H1 (cell line): ENCODE measurements around the gene A2ML1. TPM values are rescaled to one million over a fixed set of nuclear protein-coding genes. Genes with fewer than 3 reads are reported as not detected.
A peak's percentile ranks its signal among the peaks of the same experiment; 100 is the strongest.
"Not testable (repeated sequence)": the region's sequence is repeated elsewhere in the genome, so short reads cannot be mapped to it uniquely, and the experiment has no call there.

Experiments
- CTCF ChIA-PET: fragments of 300-600 bp; sonication (Branson Sonifier 250); formaldehyde crosslinking; loops from one replicate; lab custom pipeline; 2021; ENCODE audit not compliant: partially characterized antibody; lab: Charles Lee
- POLR2A ChIA-PET: fragments of 300-600 bp; sonication (Branson Sonifier 250); formaldehyde crosslinking; loops from one replicate; lab custom pipeline; 2021; ENCODE audit warnings: inconsistent platforms; ENCODE audit not compliant: partially characterized antibody; lab: Charles Lee
- DNase-seq, 2 experiments: peaks; one replicate each; pipeline versions ENCODE4 v3.0.0 to v3.0.0-alpha.2; 2010 to 2022; ENCODE audit warnings: low spot score in 2 of 2, low read depth in 1 of 2, mixed read lengths in 1 of 2
- FAIRE-seq: peaks from 2 replicates; lab custom pipeline; 2011; peaks lifted over from hg19 to GRCh38; lab: Jason Lieb, UNC
- H2AFZ ChIP-seq: 2 replicates; pipeline ENCODE4 v1.8.1; 2012; ENCODE audit warnings: low read length, inconsistent platforms
- H2AK5ac ChIP-seq: 2 replicates; pipeline ENCODE4 v1.6.1; 2013; ENCODE audit warnings: low read depth, low read length
- H2BK120ac ChIP-seq: replicated peaks from 2 replicates; pipeline ENCODE3; 2013; ENCODE audit warnings: low read depth, low read length, inconsistent platforms
- H2BK12ac ChIP-seq: 2 replicates; pipeline ENCODE4 v1.6.1; 2013; ENCODE audit warnings: low read depth, low read length
- H2BK15ac ChIP-seq: 2 replicates; pipeline ENCODE4 v1.6.1; 2013; ENCODE audit warnings: low read length
- H2BK20ac ChIP-seq: 2 replicates; pipeline ENCODE4 v1.6.1; 2013; ENCODE audit warnings: low read length
- H2BK5ac ChIP-seq: 2 replicates; pipeline ENCODE4 v1.6.1; 2013; ENCODE audit warnings: low read depth, low read length
- H3K14ac ChIP-seq: 2 replicates; pipeline ENCODE4 v1.6.1; 2013; ENCODE audit warnings: inconsistent platforms; ENCODE audit not compliant: insufficient read length
- H3K18ac ChIP-seq: 2 replicates; pipeline ENCODE4 v1.6.1; 2013; ENCODE audit warnings: low read length; ENCODE audit errors: extremely low read depth
- H3K23ac ChIP-seq: 2 replicates; pipeline ENCODE4 v1.6.1; 2013; ENCODE audit warnings: inconsistent platforms; ENCODE audit not compliant: insufficient read length
- H3K23me2 ChIP-seq: 2 replicates; pipeline ENCODE4 v1.6.1; 2013; ENCODE audit warnings: low read depth, low read length
- H3K27ac ChIP-seq: 2 replicates; pipeline ENCODE4 v1.6.1; 2011; ENCODE audit warnings: low read depth, low read length, inconsistent platforms
- H3K27me3 ChIP-seq, 4 experiments: replicated peaks in 1 of 4; 1 replicate in 1 of 4; 2 replicates in 3 of 4; pipeline versions ENCODE4 v1.6.1 to v1.8.1; 2011 to 2013; ENCODE audit warnings: low read length in 3 of 4, mild to moderate bottlenecking in 3 of 4, inconsistent platforms in 2 of 4, mixed read lengths in 2 of 4, moderate library complexity in 1 of 4; ENCODE audit not compliant: control insufficient read depth in 3 of 4, insufficient read depth in 3 of 4; ENCODE audit errors: extremely low read depth in 1 of 4
- H3K36me3 ChIP-seq, 4 experiments: 2 replicates each; pipeline versions ENCODE4 v1.6.1 to v1.8.1; 2011 to 2013; ENCODE audit warnings: mild to moderate bottlenecking in 4 of 4, low read length in 3 of 4, moderate library complexity in 2 of 4, control low read depth in 1 of 4, inconsistent platforms in 1 of 4; ENCODE audit not compliant: insufficient read depth in 4 of 4, control insufficient read depth in 2 of 4
- H3K4ac ChIP-seq: replicated peaks from 2 replicates; pipeline ENCODE3; 2013; ENCODE audit warnings: low read length, low read depth, mixed read lengths, inconsistent platforms; ENCODE audit not compliant: insufficient read length
- H3K4me1 ChIP-seq, 4 experiments: replicated peaks in 1 of 4; 1 replicate in 1 of 4; 2 replicates in 3 of 4; pipeline versions ENCODE4 v1.6.1 to v1.8.1; 2011 to 2013; ENCODE audit warnings: low read length in 3 of 4, inconsistent platforms in 2 of 4, mixed read lengths in 1 of 4; ENCODE audit not compliant: insufficient read depth in 4 of 4, control insufficient read depth in 3 of 4
- H3K4me2 ChIP-seq, 2 experiments: 2 replicates each; pipeline versions ENCODE4 v1.6.1 to v1.8.1; 2011 to 2013; ENCODE audit warnings: low read depth in 2 of 2, low read length in 2 of 2, control low read depth in 1 of 2, inconsistent platforms in 1 of 2, mild to moderate bottlenecking in 1 of 2; ENCODE audit not compliant: insufficient read depth in 1 of 2
- H3K4me3 ChIP-seq, 4 experiments: fragments of 200-600, 300-600 bp in 1 of 4; sonication (generic), shearing (Covaris generic), sonication (Bioruptor Twin) in 1 of 4; 2 replicates each; pipeline versions ENCODE4 v1.5.1 to v1.8.1; 2011 to 2016; ENCODE audit warnings: low read length in 4 of 4, low read depth in 3 of 4, control low read depth in 2 of 4, inconsistent platforms in 2 of 4, mild to moderate bottlenecking in 2 of 4, mixed read lengths in 1 of 4, moderate library complexity in 1 of 4; ENCODE audit not compliant: insufficient read depth in 2 of 4; ENCODE audit errors: extremely low read depth in 1 of 4
- H3K56ac ChIP-seq: replicated peaks from 2 replicates; pipeline ENCODE3; 2013; ENCODE audit warnings: low read depth, mild to moderate bottlenecking, mixed read lengths, low read length, inconsistent platforms; ENCODE audit not compliant: insufficient read length
- H3K79me1 ChIP-seq: 2 replicates; pipeline ENCODE4 v1.6.1; 2013; ENCODE audit warnings: low read depth, low read length, control low read depth
- H3K79me2 ChIP-seq, 2 experiments: 2 replicates each; pipeline versions ENCODE4 v1.6.1 to v1.8.1; 2012 to 2013; ENCODE audit warnings: low read length in 2 of 2, mild to moderate bottlenecking in 2 of 2, inconsistent platforms in 1 of 2; ENCODE audit not compliant: insufficient read depth in 2 of 2, control insufficient read depth in 1 of 2
- H3K9ac ChIP-seq, 4 experiments: replicated peaks in 1 of 4; 1 replicate in 1 of 4; 2 replicates in 3 of 4; pipeline versions ENCODE4 v1.6.1 to v1.8.1; 2011 to 2013; ENCODE audit warnings: low read depth in 3 of 4, low read length in 3 of 4, control low read depth in 2 of 4, mild to moderate bottlenecking in 2 of 4, moderate library complexity in 2 of 4, inconsistent platforms in 1 of 4; ENCODE audit errors: extremely low read depth in 1 of 4
- H3K9me3 ChIP-seq, 2 experiments: 2 replicates each; pipeline versions ENCODE4 v1.6.1 to v1.8.1; 2012 to 2013; ENCODE audit warnings: mild to moderate bottlenecking in 2 of 2, moderate library complexity in 2 of 2, control low read depth in 1 of 2, inconsistent platforms in 1 of 2, low read depth in 1 of 2, low read length in 1 of 2, mixed read lengths in 1 of 2; ENCODE audit not compliant: insufficient read depth in 2 of 2
- H4K20me1 ChIP-seq, 2 experiments: replicated peaks in 1 of 2; 2 replicates each; pipeline versions ENCODE3 to v1.8.1; 2011 to 2013; ENCODE audit warnings: inconsistent platforms in 2 of 2, low read length in 2 of 2, mild to moderate bottlenecking in 1 of 2; ENCODE audit not compliant: insufficient read depth in 2 of 2, control insufficient read depth in 1 of 2
- H4K5ac ChIP-seq: 2 replicates; pipeline ENCODE4 v1.6.1; 2013; ENCODE audit warnings: low read length, low read depth, mixed read lengths, inconsistent platforms; ENCODE audit not compliant: insufficient read length
- H4K8ac ChIP-seq: 2 replicates; pipeline ENCODE4 v1.8.0; 2013; ENCODE audit warnings: mild to moderate bottlenecking, moderate library complexity, low read length, inconsistent platforms; ENCODE audit not compliant: insufficient read depth; ENCODE audit errors: extremely low read depth
- H4K91ac ChIP-seq: replicated peaks from 2 replicates; pipeline ENCODE3; 2013; ENCODE audit warnings: low read length, mixed read lengths, inconsistent platforms; ENCODE audit not compliant: insufficient read length
- NANOG ChIP-seq: IDR thresholded peaks from 2 replicates; pipeline ENCODE4 v1.6.1; 2011; ENCODE audit warnings: low read length, low read depth, mild to moderate bottlenecking, inconsistent platforms; ENCODE audit not compliant: insufficient read depth, poor library complexity, severe bottlenecking
- TEAD4 ChIP-seq: IDR thresholded peaks from 2 replicates; pipeline ENCODE4 v1.6.1; 2012; ENCODE audit warnings: low read depth, low read length, inconsistent platforms, mixed read lengths
- WGBS, 2 experiments: shearing (Covaris generic) in 1 of 2; methylation state at CpG; one replicate each; pipeline versions ENCODE4 v1.1.6 to v1.1.7; 2013 to 2015; ENCODE audit warnings: low lambda C conversion rate in 2 of 2, mixed read lengths in 2 of 2, inconsistent platforms in 1 of 2, low coverage in 1 of 2, missing lambda C conversion rate in 1 of 2; ENCODE audit not compliant: insufficient replicate concordance in 2 of 2, insufficient coverage in 1 of 2, insufficient read length in 1 of 2; ENCODE audit errors: extremely low coverage in 1 of 2, missing lambda C conversion rate in 1 of 2; 5-methylcytosine and 5-hydroxymethylcytosine counted together
- polyA plus RNA-seq, 7 experiments: library from polyadenylated mRNA; depleted of rRNA in 3 of 7; stranded (reverse) in 5 of 7; unstranded in 2 of 7; fragments of >200 nt in 5 of 7; fragments of 200-250 nt in 2 of 7; gene quantifications; 1 replicate in 5 of 7; 2 replicates in 1 of 7; 4 replicates in 1 of 7; pipeline versions ENCODE4 v1.2.1 to v1.2.3, GENCODE V29; 2011 to 2013; ENCODE audit warnings: missing spikeins in 2 of 7, mixed read lengths in 2 of 7
- total RNA-seq: library from RNA; stranded (reverse); fragmentation: NEBNext Ultra II Directional; extraction: Animal tissue kit (Norgen Biotek cat#: 25700); gene quantifications from 2 replicates; pipeline ENCODE4 v1.2.1, GENCODE V29; 2021

Gene A2ML1
- total and polyA plus RNA-seq, 2 of the 8 experiments (the other 6 are each of a cell fraction or from before 2014, with no cell fraction given): 10.2 to 10.3 TPM

DNA sequence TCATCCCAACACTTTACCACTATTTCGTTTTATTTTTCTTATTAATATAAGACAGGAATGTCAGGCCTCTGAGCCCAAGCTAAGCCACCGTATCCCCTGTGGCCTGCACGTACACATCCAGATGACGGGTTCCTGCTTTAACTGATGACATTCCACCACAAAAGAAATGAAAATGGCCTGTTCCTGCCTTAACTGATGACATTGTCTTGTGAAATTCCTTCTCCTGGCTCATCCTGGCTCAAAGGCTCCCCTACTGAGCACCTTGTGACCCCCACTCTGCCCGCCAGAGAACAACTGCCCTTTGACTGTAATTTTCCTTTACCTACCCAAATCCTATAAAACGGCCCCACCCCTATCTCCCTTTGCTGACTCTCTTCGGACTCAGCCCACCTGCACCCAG is 12.3 kb upstream of the A2ML1 start:
- FAIRE-seq: not testable (repeated sequence)
- Histone ChIP-seq H3K4me2 (peak overlapping the region in 1 of 2 experiments; percentile 40; a peak in 3 of 4 replicates), H3K4me1 (peaks cover 1 to 15% (median 8%) of the 10 kb centered on the region in 4 experiments; a peak in 5 of 7 replicates)

More for the DNA sequence above, 12.3 kb upstream of the A2ML1 start:
- DNase-seq: peak in 1 of 2 experiments; percentile 56
- Histone ChIP-seq H2AK5ac (peak overlapping the region; percentile 86; the same call in 1 of the 2 replicates), H2BK12ac (0 out of 2 replicates have a peak overlapping the region, but pooled peaks have one; percentile 39), H3K27ac (peak overlapping the region; percentile 71; the same call in 1 of the 2 replicates), H4K5ac (peak overlapping the region; percentile 80), H2BK5ac (peak overlapping the region; percentile 93; the same call in 1 of the 2 replicates), H3K18ac (peak overlapping the region; percentile 97), H3K9ac (peak overlapping the region in 1 of 4 experiments; percentile 37; a peak in 2 of 7 replicates)
- not testable (repeated sequence) for H3K36me3 ChIP-seq, H4K91ac ChIP-seq, H2BK15ac ChIP-seq, H3K9me3 ChIP-seq, H3K23me2 ChIP-seq, H3K4me3 ChIP-seq, H3K4ac ChIP-seq, H3K14ac ChIP-seq, H2BK20ac ChIP-seq, H4K8ac ChIP-seq, H4K20me1 ChIP-seq, H2AFZ ChIP-seq, H2BK120ac ChIP-seq, H3K27me3 ChIP-seq, H3K23ac ChIP-seq, H3K56ac ChIP-seq, H3K79me1 ChIP-seq, H3K79me2 ChIP-seq
- ChIA-PET POLR2A (interaction anchor here (0.8 to 4.4 kb wide), 8 partner anchors 9 to 113 kb away, joined by 3 to 44 read pairs (median 8); partner anchors contain the start of genes PHC1 and RIMKLB), CTCF (interaction anchor here (0.6 to 1.6 kb wide), 11 partner anchors 9 to 237 kb away, joined by 3 to 4 read pairs (median 3); partner anchors contain the start of gene A2ML1)
- 5% methylated on average over 7 of the region's 7 CpGs; no CpG with 5 or more reads in 1 of the 2 experiments for WGBS, 2 experiments
- TF ChIP-seq TEAD4 (0 out of 2 replicates have a peak, but pooled peaks have one; percentile 17), NANOG (peak; percentile 69)
